Measurements from ENCODE around the gene FAM221B. TPM values are rescaled to one million over a fixed set of nuclear protein-coding genes. Genes with fewer than 3 reads are reported as not detected.

FAM221B gene
- total and polyA plus RNA-seq, 2 of the 4 experiments (the other 2 are of a cell fraction) = not detected

DNA sequence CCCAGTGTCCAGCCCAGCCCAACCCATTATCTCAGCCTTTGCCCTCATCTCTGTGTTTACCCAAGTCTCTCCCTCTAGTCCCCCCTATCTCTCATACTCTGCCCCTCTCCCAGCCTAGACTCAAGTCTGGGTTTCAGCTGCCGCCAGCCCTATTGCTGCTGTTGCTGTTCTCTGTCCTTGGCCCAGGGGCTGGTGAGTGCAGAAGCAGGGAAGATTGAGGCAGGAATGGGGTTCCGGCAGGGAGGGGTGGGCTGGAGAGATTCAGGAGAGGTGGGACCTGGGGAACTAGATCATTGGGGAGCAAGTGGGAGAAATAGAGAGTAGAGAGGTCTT is 1.2 kb upstream of the FAM221B start:
- Histone ChIP-seq H2AK9ac (replicated peaks; ENCODE audit: low read depth, low read length, poor library complexity) (peak overlapping the region; percentile 63), H3K4me1 (ENCODE audit: control insufficient read depth, insufficient read depth, low read length) (peaks cover 8% of the 10 kb centered on the region), H2BK15ac (ENCODE audit: low read depth, low read length) (no peak overlapping the region), H2BK5ac (ENCODE audit: low read depth, low read length, poor library complexity, severe bottlenecking) (peak overlapping the region; percentile 25), H3K27me3 (ENCODE audit: control insufficient read depth, insufficient read depth, low read length) (no peaks in the 10 kb centered on the region), H3K9ac (ENCODE audit: low read depth, low read length) (peak overlapping the region; percentile 95), H3K9me1 (ENCODE audit: insufficient read depth, low read length) (peaks cover 17% of the 10 kb centered on the region), H2BK120ac (ENCODE audit: low read depth, low read length) (peak overlapping the region; percentile 30; the same call in 1 of the 2 replicates), H4K8ac (ENCODE audit: low read depth in 2 of 2, low read length in 2 of 2) (peak overlapping the region; percentile 60 to 73), H4K91ac (ENCODE audit: insufficient read depth, low read depth, low read length) (peak overlapping the region; percentile 30), H3K4ac (ENCODE audit: low read depth, low read length) (peak overlapping the region; percentile 80), H3K4me2 (ENCODE audit: low read depth, low read length) (peak overlapping the region; percentile 98), H4K20me1 (ENCODE audit: insufficient read depth, low read length) (no peaks in the 10 kb centered on the region), H3K36me3 (ENCODE audit: control insufficient read depth, insufficient read depth, low read length) (no peaks in the 10 kb centered on the region), H3K27ac (ENCODE audit: insufficient read depth, low read length) (peak overlapping the region; percentile 74), H3K18ac (ENCODE audit: low read depth, low read length) (peak overlapping the region; percentile 59; the same call in 1 of the 2 replicates), H4K5ac (ENCODE audit: low read depth, low read length) (peak overlapping the region; percentile 85), H3K14ac (replicated peaks; ENCODE audit: low read depth, low read length) (peak overlapping the region; percentile 92), H3K79me1 (ENCODE audit: low read depth in 1 of 2, low read length in 2 of 2) (peaks cover 2 to 18% of the 10 kb centered on the region in 2 experiments; a peak in 3 of 4 replicates), H2AK5ac (ENCODE audit: low read depth, low read length) (peak overlapping the region; percentile 71; the same call in 1 of the 2 replicates), H2BK20ac (ENCODE audit: low read depth, low read length) (no peak overlapping the region), H3K23ac (ENCODE audit: low read depth, low read length) (no peak overlapping the region; the same call in 1 of the 2 replicates), H3K9me3 (ENCODE audit: control insufficient read depth, insufficient read depth, low read length) (no peaks in the 10 kb centered on the region), H2AFZ (replicated peaks; ENCODE audit: low read length, poor library complexity) (peak overlapping the region; percentile 91), H3K4me3 (ENCODE audit: insufficient read depth, low read depth, low read length) (peak overlapping the region; percentile 91), H3K56ac (ENCODE audit: extremely low read depth, insufficient read depth, low read length) (no peak overlapping the region)
- dilution Hi-C loops (cut with HindIII; ENCODE audit: low sequenced_read_pairs, unreplicated experiment) = no loop called here
- in situ Hi-C loops (cut with MboI; ENCODE audit: low sequenced_read_pairs) = no loop called here
- POLR2A ChIA-PET (ENCODE audit: unreplicated experiment) = interaction anchor here (0.6 kb wide), 1 partner anchor 270 kb away, joined by 3 read pairs; no protein-coding TSS in a partner anchor
- no TSS peak for BruUV-seq (replicated peaks)
- ATAC-seq (ENCODE audit: low read depth) (no peak), DNase-seq (no peak)
- 70% methylated on average over 1 of the region's 2 CpGs; no CpG with 5 or more reads in 1 of the 2 experiments for WGBS, 2 experiments (ENCODE audit: extremely low coverage in 2 of 2, insufficient read length in 1 of 2)
- CTCF ChIA-PET = no interaction called here
- intact Hi-C loops (cut with micrococcal nuclease) = loop anchor here (2.0 to 10.0 kb wide), 2 partner anchors 15 to 195 kb away; no protein-coding TSS in a partner anchor
- no peak for TF ChIP-seq RFX5 (IDR thresholded peaks at IDR 0.05; ENCODE audit: low read depth, low read length)
- no peak for TF ChIP-seq CHD1 (IDR thresholded peaks at IDR 0.05; ENCODE audit: low read depth, low read length)
- TF ChIP-seq MAZ (IDR thresholded peaks at IDR 0.05; ENCODE audit: borderline replicate concordance, low read depth, low read length) = no peak
- TF ChIP-seq MXI1 (IDR thresholded peaks at IDR 0.05; ENCODE audit: borderline replicate concordance, low read depth, low read length) = no peak
- no peak for TF ChIP-seq BHLHE40 (IDR thresholded peaks at IDR 0.05; ENCODE audit: low read depth, low read length)
- no peak for TF ChIP-seq RAD21 (IDR thresholded peaks at IDR 0.05; ENCODE audit: low read length)
- TF ChIP-seq, protein P1, sequence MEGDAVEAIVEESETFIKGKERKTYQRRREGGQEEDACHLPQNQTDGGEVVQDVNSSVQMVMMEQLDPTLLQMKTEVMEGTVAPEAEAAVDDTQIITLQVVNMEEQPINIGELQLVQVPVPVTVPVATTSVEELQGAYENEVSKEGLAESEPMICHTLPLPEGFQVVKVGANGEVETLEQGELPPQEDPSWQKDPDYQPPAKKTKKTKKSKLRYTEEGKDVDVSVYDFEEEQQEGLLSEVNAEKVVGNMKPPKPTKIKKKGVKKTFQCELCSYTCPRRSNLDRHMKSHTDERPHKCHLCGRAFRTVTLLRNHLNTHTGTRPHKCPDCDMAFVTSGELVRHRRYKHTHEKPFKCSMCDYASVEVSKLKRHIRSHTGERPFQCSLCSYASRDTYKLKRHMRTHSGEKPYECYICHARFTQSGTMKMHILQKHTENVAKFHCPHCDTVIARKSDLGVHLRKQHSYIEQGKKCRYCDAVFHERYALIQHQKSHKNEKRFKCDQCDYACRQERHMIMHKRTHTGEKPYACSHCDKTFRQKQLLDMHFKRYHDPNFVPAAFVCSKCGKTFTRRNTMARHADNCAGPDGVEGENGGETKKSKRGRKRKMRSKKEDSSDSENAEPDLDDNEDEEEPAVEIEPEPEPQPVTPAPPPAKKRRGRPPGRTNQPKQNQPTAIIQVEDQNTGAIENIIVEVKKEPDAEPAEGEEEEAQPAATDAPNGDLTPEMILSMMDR (conservative IDR thresholded peaks at IDR 0.05; ENCODE audit: low read depth, low read length) = no peak
- no peak for TF ChIP-seq SMC3 (IDR thresholded peaks at IDR 0.05; ENCODE audit: low read depth, low read length)
- TF ChIP-seq CEBPB (IDR thresholded peaks at IDR 0.05; ENCODE audit: low read depth, low read length) = no peak
- TF ChIP-seq, protein P2, sequence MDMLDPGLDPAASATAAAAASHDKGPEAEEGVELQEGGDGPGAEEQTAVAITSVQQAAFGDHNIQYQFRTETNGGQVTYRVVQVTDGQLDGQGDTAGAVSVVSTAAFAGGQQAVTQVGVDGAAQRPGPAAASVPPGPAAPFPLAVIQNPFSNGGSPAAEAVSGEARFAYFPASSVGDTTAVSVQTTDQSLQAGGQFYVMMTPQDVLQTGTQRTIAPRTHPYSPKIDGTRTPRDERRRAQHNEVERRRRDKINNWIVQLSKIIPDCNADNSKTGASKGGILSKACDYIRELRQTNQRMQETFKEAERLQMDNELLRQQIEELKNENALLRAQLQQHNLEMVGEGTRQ (IDR thresholded peaks at IDR 0.05; ENCODE audit: low read depth, low read length) = no peak
- no peak for TF ChIP-seq RCOR1 (IDR thresholded peaks at IDR 0.05; ENCODE audit: insufficient replicate concordance, low read length)
- TF ChIP-seq, protein P3, sequence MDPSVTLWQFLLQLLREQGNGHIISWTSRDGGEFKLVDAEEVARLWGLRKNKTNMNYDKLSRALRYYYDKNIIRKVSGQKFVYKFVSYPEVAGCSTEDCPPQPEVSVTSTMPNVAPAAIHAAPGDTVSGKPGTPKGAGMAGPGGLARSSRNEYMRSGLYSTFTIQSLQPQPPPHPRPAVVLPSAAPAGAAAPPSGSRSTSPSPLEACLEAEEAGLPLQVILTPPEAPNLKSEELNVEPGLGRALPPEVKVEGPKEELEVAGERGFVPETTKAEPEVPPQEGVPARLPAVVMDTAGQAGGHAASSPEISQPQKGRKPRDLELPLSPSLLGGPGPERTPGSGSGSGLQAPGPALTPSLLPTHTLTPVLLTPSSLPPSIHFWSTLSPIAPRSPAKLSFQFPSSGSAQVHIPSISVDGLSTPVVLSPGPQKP (IDR thresholded peaks at IDR 0.05; ENCODE audit: borderline replicate concordance, low read depth, low read length) = no peak
- no peak for TF ChIP-seq NFE2L2 (IDR thresholded peaks at IDR 0.05; ENCODE audit: low read depth, low read length)
- TF ChIP-seq MAFK (IDR thresholded peaks at IDR 0.05; ENCODE audit: low read depth, low read length) = no peak
